ENCODE measurements around the gene SDR42E2.

DNA sequence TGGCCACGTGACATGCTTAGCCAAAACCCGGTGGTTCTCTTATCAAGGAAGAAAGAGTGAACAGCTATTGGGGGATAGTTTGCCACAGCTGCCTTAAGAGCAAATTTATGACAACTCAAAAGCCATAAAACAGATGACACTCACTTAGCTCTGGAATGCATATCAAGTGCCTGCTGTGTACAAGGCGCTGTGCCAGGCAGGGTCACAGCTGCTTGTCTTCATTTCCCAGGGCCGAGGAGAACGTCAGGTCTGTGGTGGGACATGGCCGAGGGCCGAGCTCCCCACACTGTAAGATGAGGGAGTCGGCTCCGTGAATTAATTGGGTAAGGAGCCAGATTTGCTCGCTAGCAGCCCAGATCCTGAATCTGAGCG is 57.7 kb downstream of the SDR42E2 start:
- no peak for TF ChIP-seq FOS (IDR thresholded peaks at IDR 0.05; ENCODE audit: borderline replicate concordance, extremely low read depth, insufficient read length)
- TF ChIP-seq, protein P1, sequence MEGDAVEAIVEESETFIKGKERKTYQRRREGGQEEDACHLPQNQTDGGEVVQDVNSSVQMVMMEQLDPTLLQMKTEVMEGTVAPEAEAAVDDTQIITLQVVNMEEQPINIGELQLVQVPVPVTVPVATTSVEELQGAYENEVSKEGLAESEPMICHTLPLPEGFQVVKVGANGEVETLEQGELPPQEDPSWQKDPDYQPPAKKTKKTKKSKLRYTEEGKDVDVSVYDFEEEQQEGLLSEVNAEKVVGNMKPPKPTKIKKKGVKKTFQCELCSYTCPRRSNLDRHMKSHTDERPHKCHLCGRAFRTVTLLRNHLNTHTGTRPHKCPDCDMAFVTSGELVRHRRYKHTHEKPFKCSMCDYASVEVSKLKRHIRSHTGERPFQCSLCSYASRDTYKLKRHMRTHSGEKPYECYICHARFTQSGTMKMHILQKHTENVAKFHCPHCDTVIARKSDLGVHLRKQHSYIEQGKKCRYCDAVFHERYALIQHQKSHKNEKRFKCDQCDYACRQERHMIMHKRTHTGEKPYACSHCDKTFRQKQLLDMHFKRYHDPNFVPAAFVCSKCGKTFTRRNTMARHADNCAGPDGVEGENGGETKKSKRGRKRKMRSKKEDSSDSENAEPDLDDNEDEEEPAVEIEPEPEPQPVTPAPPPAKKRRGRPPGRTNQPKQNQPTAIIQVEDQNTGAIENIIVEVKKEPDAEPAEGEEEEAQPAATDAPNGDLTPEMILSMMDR (IDR thresholded peaks at IDR 0.05 in 2 of 3, conservative IDR thresholded peaks at IDR 0.05 in 1 of 3; ENCODE audit: control insufficient read depth in 2 of 3, extremely low read depth in 1 of 3, insufficient read depth in 1 of 3, low read depth in 3 of 3, low read length in 3 of 3): no peak
- TF ChIP-seq, protein P2, sequence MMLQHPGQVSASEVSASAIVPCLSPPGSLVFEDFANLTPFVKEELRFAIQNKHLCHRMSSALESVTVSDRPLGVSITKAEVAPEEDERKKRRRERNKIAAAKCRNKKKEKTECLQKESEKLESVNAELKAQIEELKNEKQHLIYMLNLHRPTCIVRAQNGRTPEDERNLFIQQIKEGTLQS (IDR thresholded peaks at IDR 0.05; ENCODE audit: borderline replicate concordance, extremely low read depth, low read depth, low read length): no peak

Measured in GM12878 (cell line).